Measurements from ENCODE around the gene RIPK4. TPM values are rescaled to one million over a fixed set of nuclear protein-coding genes. Genes with fewer than 3 reads are reported as not detected.
A peak's percentile ranks its signal among the peaks of the same experiment; 100 is the strongest.
"Not testable (repeated sequence)": the region's sequence is repeated elsewhere in the genome, so short reads cannot be mapped to it uniquely, and the experiment has no call there.

RIPK4 gene
- total RNA-seq, 1 donor from 2014 or later, result 28.0 TPM

DNA sequence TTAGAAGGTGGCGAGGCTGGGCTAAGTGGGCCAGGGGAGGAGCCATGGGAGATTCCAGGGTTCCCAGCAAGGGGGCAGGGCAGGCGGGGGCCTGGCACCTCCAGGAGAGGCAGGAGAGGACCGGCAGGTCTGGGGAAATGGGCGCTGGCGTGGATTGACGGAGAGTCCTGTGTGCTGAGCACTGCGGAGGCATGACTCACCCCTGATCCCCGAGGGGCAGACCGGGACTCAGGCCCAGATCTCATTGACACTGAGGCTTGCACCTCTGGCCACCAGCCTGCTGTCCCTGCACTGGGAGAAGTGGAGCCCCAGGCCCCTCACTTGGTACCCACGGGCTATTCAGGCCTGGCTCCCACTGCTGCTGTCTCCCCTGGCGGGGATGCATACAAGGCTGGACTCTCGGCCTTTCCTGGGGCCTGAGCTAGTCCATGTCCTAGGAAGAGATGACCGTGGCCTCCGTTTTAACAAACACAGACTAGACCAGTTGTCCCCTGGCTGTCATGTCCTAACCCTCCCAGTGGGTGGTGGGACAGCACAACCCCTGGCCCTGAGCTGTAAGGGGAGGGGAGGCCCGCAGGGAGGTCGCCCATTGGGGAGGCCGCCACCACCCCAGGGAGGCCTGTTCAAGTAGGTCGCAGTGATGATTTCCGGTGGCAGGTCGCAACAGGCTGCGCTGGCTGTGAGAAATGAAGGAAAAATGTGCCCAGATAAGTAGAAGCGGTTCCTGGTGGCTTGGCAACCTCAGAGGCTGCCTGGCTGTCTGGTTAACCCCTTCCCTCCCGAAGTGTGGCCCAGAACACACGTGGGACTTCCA, 39.7 kb downstream of the RIPK4 start:
- intact Hi-C loops (cut with DNase I), result no loop called here
- Histone ChIP-seq H3K4me1 (peaks cover 21% of the 10 kb centered on the region), H3K36me3 (no peaks in the 10 kb centered on the region), H3K4me3 (no peak overlapping the region), H3K27ac (peak overlapping the region; percentile 16), H3K27me3 (no peaks in the 10 kb centered on the region), H3K9me3 (no peaks in the 10 kb centered on the region)
- DNase-seq (ENCODE audit: extremely low spot score in 2 of 2), result no peak
- TF ChIP-seq POLR2A (IDR thresholded peaks at IDR 0.05) (no peak), POLR2AphosphoS5 (IDR thresholded peaks at IDR 0.05; ENCODE audit: insufficient read depth in 1 of 2, low read depth in 1 of 2) (peak; percentile 53 to 62), CTCF (IDR thresholded peaks at IDR 0.05) (no peak)

DNA sequence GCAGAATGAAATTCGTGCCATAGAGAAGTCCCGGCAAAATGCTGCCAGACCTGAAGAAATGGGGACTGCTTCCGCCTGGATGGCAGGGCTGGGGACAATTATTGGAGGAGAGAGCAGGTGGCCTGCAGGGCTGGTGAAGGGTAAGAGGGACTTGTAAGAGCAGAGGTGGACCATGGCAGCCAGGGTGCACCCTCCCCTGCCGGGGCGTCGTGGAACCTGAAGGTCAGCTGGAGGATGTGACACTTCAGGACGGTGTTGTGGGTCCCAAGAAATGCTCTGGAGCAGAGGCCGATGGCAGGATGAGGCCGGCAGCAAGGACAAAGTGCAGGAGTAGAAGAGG, 40.3 kb downstream of the RIPK4 start:
- Histone ChIP-seq H3K36me3 (no peaks in the 10 kb centered on the region), H3K4me3 (no peak overlapping the region), H3K27me3 (no peaks in the 10 kb centered on the region), H3K27ac (peak overlapping the region; percentile 16), H3K9me3 (no peaks in the 10 kb centered on the region), H3K4me1 (peaks cover 21% of the 10 kb centered on the region)
- intact Hi-C loops (cut with DNase I), result no loop called here
- TF ChIP-seq POLR2A (IDR thresholded peaks at IDR 0.05), result no peak
- no peak for DNase-seq (ENCODE audit: extremely low spot score in 2 of 2)

DNA sequence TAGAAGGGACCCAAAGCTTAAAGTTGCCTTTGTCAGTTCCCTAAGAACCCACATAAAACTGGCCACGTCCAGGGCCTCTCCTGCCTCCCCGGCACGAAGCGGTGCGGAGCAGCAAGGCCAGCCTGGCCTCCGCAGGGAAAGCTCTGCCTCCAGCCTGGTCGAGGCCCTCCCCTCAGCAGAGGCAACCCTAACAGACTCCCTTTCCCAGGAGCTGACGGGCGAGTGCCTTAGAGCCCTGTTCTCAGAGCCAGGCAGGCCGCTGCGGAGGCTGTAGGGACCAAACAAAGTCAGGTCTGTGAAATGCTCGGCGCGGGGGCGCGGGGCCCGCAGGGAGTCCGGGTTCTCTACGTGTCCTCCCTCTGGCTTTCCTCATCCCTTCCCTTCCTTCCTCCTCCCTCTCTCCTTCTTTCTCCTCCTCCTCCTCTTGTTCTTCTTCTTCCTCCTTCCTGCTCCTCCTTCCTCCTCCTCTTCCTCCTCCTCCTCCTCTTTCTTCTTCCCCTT, 40.7 kb downstream of the RIPK4 start:
- intact Hi-C loops (cut with DNase I), result no loop called here
- Histone ChIP-seq H3K36me3 (no peaks in the 10 kb centered on the region), H3K9me3 (no peaks in the 10 kb centered on the region), H3K4me3 (no peak overlapping the region), H3K27me3 (no peaks in the 10 kb centered on the region), H3K27ac (no peak overlapping the region), H3K4me1 (peaks cover 21% of the 10 kb centered on the region)
- no peak for DNase-seq (ENCODE audit: extremely low spot score in 2 of 2)
- TF ChIP-seq POLR2A (IDR thresholded peaks at IDR 0.05), result no peak
- no peak for TF ChIP-seq CTCF (IDR thresholded peaks at IDR 0.05)
- TF ChIP-seq POLR2AphosphoS5 (IDR thresholded peaks at IDR 0.05; ENCODE audit: insufficient read depth in 1 of 2, low read depth in 1 of 2), result no peak

- DNase-seq (ENCODE audit: extremely low spot score in 2 of 2), result no peak
- no peak for TF ChIP-seq POLR2A (IDR thresholded peaks at IDR 0.05)
- no peak for TF ChIP-seq POLR2AphosphoS5 (IDR thresholded peaks at IDR 0.05; ENCODE audit: insufficient read depth in 1 of 2, low read depth in 1 of 2)
- no peak for TF ChIP-seq CTCF (IDR thresholded peaks at IDR 0.05)
- Histone ChIP-seq H3K36me3 (no peaks in the 10 kb centered on the region), H3K27me3 (no peaks in the 10 kb centered on the region), H3K27ac (no peak overlapping the region), H3K9me3 (no peaks in the 10 kb centered on the region), H3K4me1 (peaks cover 21% of the 10 kb centered on the region), H3K4me3 (no peak overlapping the region)
- intact Hi-C loops (cut with DNase I), result no loop called here
Observed at GRCh38 chr21:41725421-41726031, 41.3 kb downstream of the RIPK4 start.

- H3K27ac ChIP-seq; intact Hi-C loops (cut with DNase I); H3K9me3 ChIP-seq; H3K36me3 ChIP-seq; H3K4me3 ChIP-seq; DNase-seq (ENCODE audit: extremely low spot score in 2 of 2); H3K27me3 ChIP-seq: not testable (repeated sequence)
- peaks cover 21% of the 10 kb centered on the region for H3K4me1 ChIP-seq
Observed at GRCh38 chr21:41723835-41724234, 43.0 kb downstream of the RIPK4 start.
